PC-9 (cell line): ENCODE data around the gene IKZF1.

Source experiments
- EZH2 ChIP-seq: fragments of 200-600 bp; sonication (generic); IDR thresholded peaks from 2 replicates; pipeline ENCODE4 v1.8.0; 2017; ENCODE audit warnings: antibody characterized with exemption, low read depth
- TF ChIP-seq, protein P1 (sequence below): fragments of 200-600 bp; sonication (generic); conservative IDR thresholded peaks from 2 replicates; pipeline ENCODE4 v1.6.1; 2017; ENCODE audit warnings: mixed run types, antibody characterized with exemption, mild to moderate bottlenecking, moderate library complexity

DNA sequence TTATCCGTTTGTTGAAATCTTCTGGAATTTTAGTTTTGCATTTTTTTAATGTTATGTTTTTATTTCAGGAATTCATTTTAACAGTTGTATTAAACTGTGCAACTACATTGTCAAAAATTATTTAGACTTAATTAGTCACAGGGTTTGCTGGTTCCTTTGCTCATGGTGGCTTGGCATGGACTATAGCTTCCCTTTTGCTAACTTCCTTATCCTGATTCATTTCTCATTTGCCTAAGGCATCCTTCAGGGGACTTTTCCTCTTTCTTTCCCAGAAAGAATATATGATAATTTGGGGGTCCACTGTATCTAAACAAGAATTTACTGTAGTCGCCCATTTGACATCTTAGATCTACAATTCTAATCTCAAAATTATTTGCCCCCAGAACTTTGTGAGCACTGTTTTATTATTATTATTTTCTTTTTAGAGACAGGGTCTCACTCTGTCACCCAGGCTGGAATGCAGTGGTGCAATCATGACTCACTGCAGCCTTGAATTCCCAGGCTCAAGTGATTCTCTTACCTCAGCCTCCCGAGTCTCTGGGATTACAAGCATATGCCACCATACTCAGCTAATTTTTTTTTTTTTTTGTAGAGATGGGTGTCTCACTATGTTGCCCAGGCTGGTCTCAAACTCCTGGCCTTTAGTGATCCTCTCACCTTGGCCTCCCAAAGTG, 131.8 kb downstream of the IKZF1 start:
- TF ChIP-seq, protein P1, sequence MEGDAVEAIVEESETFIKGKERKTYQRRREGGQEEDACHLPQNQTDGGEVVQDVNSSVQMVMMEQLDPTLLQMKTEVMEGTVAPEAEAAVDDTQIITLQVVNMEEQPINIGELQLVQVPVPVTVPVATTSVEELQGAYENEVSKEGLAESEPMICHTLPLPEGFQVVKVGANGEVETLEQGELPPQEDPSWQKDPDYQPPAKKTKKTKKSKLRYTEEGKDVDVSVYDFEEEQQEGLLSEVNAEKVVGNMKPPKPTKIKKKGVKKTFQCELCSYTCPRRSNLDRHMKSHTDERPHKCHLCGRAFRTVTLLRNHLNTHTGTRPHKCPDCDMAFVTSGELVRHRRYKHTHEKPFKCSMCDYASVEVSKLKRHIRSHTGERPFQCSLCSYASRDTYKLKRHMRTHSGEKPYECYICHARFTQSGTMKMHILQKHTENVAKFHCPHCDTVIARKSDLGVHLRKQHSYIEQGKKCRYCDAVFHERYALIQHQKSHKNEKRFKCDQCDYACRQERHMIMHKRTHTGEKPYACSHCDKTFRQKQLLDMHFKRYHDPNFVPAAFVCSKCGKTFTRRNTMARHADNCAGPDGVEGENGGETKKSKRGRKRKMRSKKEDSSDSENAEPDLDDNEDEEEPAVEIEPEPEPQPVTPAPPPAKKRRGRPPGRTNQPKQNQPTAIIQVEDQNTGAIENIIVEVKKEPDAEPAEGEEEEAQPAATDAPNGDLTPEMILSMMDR: no peak
- TF ChIP-seq EZH2: no peak
